ENCODE results near the gene EVX2. TPM values are rescaled to one million over a fixed set of nuclear protein-coding genes. Genes with fewer than 3 reads are reported as not detected.

EVX2 gene
- total RNA-seq, 4 donors from 2014 or later = 0.28 TPM; not detected in 3

- no peaks in the 10 kb centered on the region for H3K9me3 ChIP-seq
- H3K4me1 ChIP-seq = no peaks in the 10 kb centered on the region
- intact Hi-C loops (cut with DNase I; ENCODE audit: low total_unique reads) = no loop called here
- peaks cover 0 to 6% of the 10 kb centered on the region in 2 donors for H3K27me3 ChIP-seq
- H3K27ac ChIP-seq = no peak overlapping the region
- H3K36me3 ChIP-seq = no peaks in the 10 kb centered on the region
- no peak overlapping the region for H3K4me3 ChIP-seq
- TF ChIP-seq POLR2A (IDR thresholded peaks at IDR 0.05) = no peak
- no peak for TF ChIP-seq CTCF (IDR thresholded peaks at IDR 0.05)
- DNase-seq = no peak
These were observed 44.4 kb downstream of the EVX2 start for GRCh38 chr2:176039375-176039774.

- H3K27ac ChIP-seq = no peak overlapping the region
- no peaks in the 10 kb centered on the region for H3K9me3 ChIP-seq
- H3K4me3 ChIP-seq = no peak overlapping the region
- TF ChIP-seq CTCF (IDR thresholded peaks at IDR 0.05) = no peak
- no peak for TF ChIP-seq POLR2A (IDR thresholded peaks at IDR 0.05)
- H3K4me1 ChIP-seq = no peaks in the 10 kb centered on the region
- DNase-seq = no peak
- intact Hi-C loops (cut with DNase I; ENCODE audit: low total_unique reads) = no loop called here
- no peaks in the 10 kb centered on the region for H3K36me3 ChIP-seq
- peaks cover 0 to 6% of the 10 kb centered on the region in 2 donors for H3K27me3 ChIP-seq
These were observed 45.1 kb downstream of the EVX2 start for GRCh38 chr2:176038694-176039093.

- TF ChIP-seq CTCF (IDR thresholded peaks at IDR 0.05) (no peak), POLR2A (IDR thresholded peaks at IDR 0.05) (no peak)
- Histone ChIP-seq H3K27ac (no peak overlapping the region), H3K27me3 (no peaks in the 10 kb centered on the region), H3K4me1 (no peaks in the 10 kb centered on the region), H3K36me3 (no peaks in the 10 kb centered on the region), H3K4me3 (no peak overlapping the region), H3K9me3 (no peaks in the 10 kb centered on the region)
- DNase-seq = no peak
- intact Hi-C loops (cut with DNase I; ENCODE audit: low total_unique reads) = no loop called here
These were observed 48.6 kb downstream of the EVX2 start for GRCh38 chr2:176035013-176035691.

GRCh38 chr2:176027806-176028205 lies 56.0 kb downstream of the EVX2 start:
- intact Hi-C loops (cut with DNase I; ENCODE audit: low total_unique reads) = no loop called here
- TF ChIP-seq POLR2A (IDR thresholded peaks at IDR 0.05) (no peak), CTCF (IDR thresholded peaks at IDR 0.05) (no peak)
- H3K27ac ChIP-seq = no peak overlapping the region

More at GRCh38 chr2:176027806-176028205, 56.0 kb downstream of the EVX2 start:
- Histone ChIP-seq H3K9me3 (no peaks in the 10 kb centered on the region), H3K27me3 (peaks cover 0 to 9% of the 10 kb centered on the region in 2 donors), H3K36me3 (no peaks in the 10 kb centered on the region), H3K4me3 (no peak overlapping the region), H3K4me1 (no peaks in the 10 kb centered on the region)
- no peak for DNase-seq

Other genes starting within 250 kb of the EVX2 start
- 10 to 100 TPM in 2 of 4 donors, 1 to 10 TPM in 2; 5.1 to 66.4 (median 25.2) TPM for gene LNPK, start 81.7 kb downstream of the EVX2 start, total RNA-seq
- gene HOXD13, start 8.8 kb upstream of the EVX2 start, total RNA-seq = 1 to 10 TPM in 1 of 4 donors, not detected in 3; 4.9 TPM
- under 1 TPM in 1 of 4 donors, not detected in 3; 0.76 TPM for gene HOXD12, start 15.8 kb upstream of the EVX2 start, total RNA-seq
- gene HOXD11, start 23.3 kb upstream of the EVX2 start, total RNA-seq = 10 to 100 TPM in 1 of 4 donors, 1 to 10 TPM in 1, under 1 TPM in 1, not detected in 1; 0.88 to 34.6 (median 8.6) TPM
- gene HOXD10, start 32.8 kb upstream of the EVX2 start, total RNA-seq = 10 to 100 TPM in 3 of 4 donors, 1 to 10 TPM in 1; 6.8 to 81.0 (median 53.6) TPM
- 10 to 100 TPM in 3 of 4 donors, 1 to 10 TPM in 1; 3.8 to 78.1 (median 46.4) TPM for gene HOXD9, start 38.8 kb upstream of the EVX2 start, total RNA-seq
- 10 to 100 TPM; 25.8 to 75.6 (median 48.0) TPM for gene HOXD8, start 45.7 kb upstream of the EVX2 start, total RNA-seq
- gene HOXD4, start 67.6 kb upstream of the EVX2 start, total RNA-seq = 10 to 100 TPM in 2 of 4 donors, 1 to 10 TPM in 2; 6.8 to 41.6 (median 13.0) TPM
- 10 to 100 TPM; 14.7 to 61.2 (median 22.7) TPM for gene HOXD3, start 73.3 kb upstream of the EVX2 start, total RNA-seq
- 1 to 10 TPM in 1 of 4 donors, under 1 TPM in 2, not detected in 1; 0.21 to 2.9 (median 0.52) TPM for gene HOXD1, start 104.7 kb upstream of the EVX2 start, total RNA-seq
- gene MTX2, start 185.5 kb upstream of the EVX2 start, total RNA-seq = 10 to 100 TPM; 28.1 to 32.1 (median 31.3) TPM

All from uterus (tissue), 4 donors.